IPS-18a (cell line): ENCODE results near the gene MKX.

Experiments
- H3K27ac ChIP-seq: one replicate; pipeline ENCODE4 v1.5.1; 2013; ENCODE audit warnings: low read length
- H3K27me3 ChIP-seq: one replicate; pipeline ENCODE4 v1.6.1; 2013; ENCODE audit warnings: mild to moderate bottlenecking, low read length; ENCODE audit not compliant: control insufficient read depth, insufficient read depth
- H3K36me3 ChIP-seq: one replicate; pipeline ENCODE4 v1.6.1; 2013; ENCODE audit warnings: low read depth, low read length; ENCODE audit not compliant: control insufficient read depth
- H3K4me1 ChIP-seq: one replicate; pipeline ENCODE4 v1.6.1; 2013; ENCODE audit warnings: low read depth, low read length; ENCODE audit not compliant: control insufficient read depth
- H3K4me3 ChIP-seq: one replicate; pipeline ENCODE4 v1.5.1; 2013; ENCODE audit warnings: low read length
- H3K9ac ChIP-seq: one replicate; pipeline ENCODE4 v1.6.1; 2013; ENCODE audit warnings: mild to moderate bottlenecking, low read length, moderate library complexity
- H3K9me3 ChIP-seq: one replicate; pipeline ENCODE4 v1.6.1; 2013; ENCODE audit warnings: low read depth, low read length; ENCODE audit not compliant: control insufficient read depth

MKX gene

DNA sequence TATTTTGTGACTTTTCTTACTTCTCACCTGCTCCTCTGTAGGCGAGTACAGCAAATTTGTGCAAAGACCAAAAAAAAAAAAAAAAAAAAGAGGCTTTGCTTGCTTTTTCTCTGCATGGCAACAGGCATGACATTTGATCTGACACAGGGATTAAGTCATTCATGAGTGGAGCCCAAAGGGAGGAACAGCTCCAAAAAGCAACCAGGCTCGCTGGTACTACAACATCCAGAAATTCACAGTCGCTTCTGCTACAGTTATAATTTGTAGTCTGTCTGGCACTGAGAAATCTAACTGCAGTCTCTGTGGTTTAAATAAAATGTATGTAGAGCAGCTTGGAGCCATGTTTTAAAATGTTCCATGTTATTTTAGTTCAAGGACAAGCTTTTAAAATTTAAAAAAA is 31.7 kb downstream of the MKX start:
- no peak overlapping the region for H3K27ac ChIP-seq

DNA sequence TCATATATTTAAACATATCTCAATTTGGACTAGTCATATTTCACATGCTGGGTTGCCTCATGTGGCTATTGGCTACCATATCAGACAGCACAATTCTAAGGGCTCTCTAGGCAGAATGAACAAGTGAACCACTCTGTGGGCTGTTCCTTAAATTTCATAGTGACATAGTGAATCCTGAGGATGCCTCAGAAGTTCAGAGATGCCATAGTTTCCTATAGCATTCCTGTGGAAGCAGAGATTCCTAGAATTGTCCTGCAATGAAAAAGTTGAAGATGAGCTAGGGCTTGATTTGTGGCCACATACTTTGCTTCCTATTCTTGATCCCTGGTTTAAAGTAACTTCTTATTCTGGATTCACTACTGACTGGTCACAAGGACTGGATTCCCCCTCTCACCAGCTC is 35.6 kb downstream of the MKX start:
- no peaks in the 10 kb centered on the region for H3K36me3 ChIP-seq
- no peak overlapping the region for H3K4me3 ChIP-seq
- no peak overlapping the region for H3K27ac ChIP-seq
- no peaks in the 10 kb centered on the region for H3K9me3 ChIP-seq
- H3K27me3 ChIP-seq = no peaks in the 10 kb centered on the region
- H3K9ac ChIP-seq = no peak overlapping the region
- H3K4me1 ChIP-seq = no peaks in the 10 kb centered on the region

More for the DNA sequence above, 31.7 kb downstream of the MKX start:
- no peaks in the 10 kb centered on the region for H3K27me3 ChIP-seq
- H3K4me3 ChIP-seq = no peak overlapping the region
- no peaks in the 10 kb centered on the region for H3K4me1 ChIP-seq
- H3K9me3 ChIP-seq = no peaks in the 10 kb centered on the region
- no peak overlapping the region for H3K9ac ChIP-seq
- H3K36me3 ChIP-seq = no peaks in the 10 kb centered on the region

DNA sequence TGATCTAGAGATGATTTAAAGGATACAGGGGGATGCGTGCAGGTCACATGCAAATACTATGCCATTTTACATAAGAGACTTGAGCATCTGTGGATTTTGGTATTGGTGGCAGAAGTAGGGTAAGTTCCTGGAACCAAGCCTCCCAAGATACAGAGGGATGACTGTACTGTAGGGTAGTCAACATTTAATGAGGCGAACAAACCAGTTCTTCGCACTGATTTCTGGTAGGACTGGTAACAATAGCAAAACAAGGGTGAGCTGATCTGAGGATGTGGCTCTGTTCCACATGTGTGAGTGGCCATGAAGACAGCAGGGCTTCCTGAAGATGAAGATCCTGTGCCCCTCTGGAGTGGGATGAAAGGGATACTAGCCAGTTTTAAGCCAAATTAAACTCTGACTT is 36.3 kb downstream of the MKX start:
- no peak overlapping the region for H3K27ac ChIP-seq
- no peaks in the 10 kb centered on the region for H3K36me3 ChIP-seq
- no peak overlapping the region for H3K9ac ChIP-seq
- no peaks in the 10 kb centered on the region for H3K9me3 ChIP-seq
- H3K27me3 ChIP-seq = no peaks in the 10 kb centered on the region
- no peak overlapping the region for H3K4me3 ChIP-seq
- H3K4me1 ChIP-seq = no peaks in the 10 kb centered on the region

DNA sequence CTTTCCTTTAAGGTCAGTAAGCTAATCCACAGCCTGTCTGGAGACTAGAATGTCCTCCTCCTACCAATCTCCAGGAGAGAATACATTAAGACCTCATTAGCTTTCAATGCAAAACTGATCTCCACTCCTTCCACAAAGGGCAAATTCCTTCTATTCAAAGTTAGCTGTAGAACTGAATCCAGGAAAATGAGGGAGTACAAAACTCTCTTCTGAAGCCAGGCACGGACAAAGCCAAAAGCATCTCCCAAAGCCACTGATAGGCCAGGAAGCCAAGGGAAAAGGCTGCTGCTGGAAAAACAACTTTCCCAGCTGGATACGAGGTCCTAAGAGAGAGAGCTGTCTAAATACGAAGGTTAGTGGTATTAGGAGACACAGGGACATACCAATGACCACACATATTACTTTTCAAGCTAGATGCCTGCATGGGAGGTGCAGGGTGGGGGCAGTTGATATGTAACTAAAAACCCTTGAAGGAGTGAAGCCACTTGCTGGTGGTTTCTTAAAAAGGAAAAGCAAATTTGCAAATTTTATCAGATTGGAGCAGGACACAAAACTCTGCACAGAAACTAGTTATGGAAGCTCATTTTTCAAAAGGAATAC is 43.6 kb downstream of the MKX start:
- H3K27ac ChIP-seq = no peak overlapping the region
- no peak overlapping the region for H3K4me3 ChIP-seq
- no peaks in the 10 kb centered on the region for H3K36me3 ChIP-seq
- no peaks in the 10 kb centered on the region for H3K27me3 ChIP-seq
- no peaks in the 10 kb centered on the region for H3K9me3 ChIP-seq
- H3K4me1 ChIP-seq = peaks cover 15% of the 10 kb centered on the region
- no peak overlapping the region for H3K9ac ChIP-seq

DNA sequence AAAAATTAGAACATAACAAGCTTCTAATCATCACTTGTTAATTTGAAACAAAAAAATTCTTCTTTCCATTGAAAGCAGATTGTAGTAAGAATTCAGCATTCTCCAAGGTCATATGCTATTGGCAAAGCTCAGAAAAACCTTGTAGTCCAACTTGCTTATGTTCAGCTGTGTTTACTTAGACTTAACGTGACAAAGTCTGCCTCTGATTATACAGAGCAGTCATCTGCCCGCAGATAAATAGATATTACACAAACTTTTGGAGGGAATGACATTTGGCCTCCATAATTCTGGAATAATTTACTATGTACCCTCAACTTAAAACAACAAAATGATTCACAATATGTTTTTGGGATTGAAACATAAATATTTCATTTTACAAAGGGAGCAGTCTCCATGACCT is 45.8 kb downstream of the MKX start:
- Histone ChIP-seq H3K9me3 (no peaks in the 10 kb centered on the region), H3K9ac (no peak overlapping the region), H3K27ac (no peak overlapping the region), H3K27me3 (no peaks in the 10 kb centered on the region), H3K36me3 (no peaks in the 10 kb centered on the region), H3K4me1 (peaks cover 15% of the 10 kb centered on the region), H3K4me3 (no peak overlapping the region)

DNA sequence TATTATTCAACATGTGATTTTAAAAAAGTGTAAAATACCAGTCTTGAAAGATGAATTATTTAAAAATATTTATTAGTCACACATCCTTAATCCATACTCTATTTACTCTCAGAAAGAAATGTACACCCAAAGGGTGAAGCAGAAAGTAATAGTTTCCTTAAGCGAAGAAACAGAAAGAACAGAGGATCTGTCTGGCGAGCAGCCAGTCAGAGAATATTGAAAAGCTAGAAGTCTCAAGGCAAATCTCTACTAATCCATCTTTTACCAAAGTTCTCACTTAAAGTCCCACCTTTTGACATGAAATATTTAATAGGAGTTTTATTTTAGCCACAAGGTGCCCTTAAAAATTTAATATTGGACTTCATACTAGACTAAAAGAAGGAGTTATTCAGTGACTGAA is 46.7 kb downstream of the MKX start:
- Histone ChIP-seq H3K9ac (no peak overlapping the region), H3K4me1 (peaks cover 15% of the 10 kb centered on the region), H3K27me3 (no peaks in the 10 kb centered on the region), H3K4me3 (no peak overlapping the region), H3K9me3 (no peaks in the 10 kb centered on the region), H3K27ac (no peak overlapping the region), H3K36me3 (no peaks in the 10 kb centered on the region)

DNA sequence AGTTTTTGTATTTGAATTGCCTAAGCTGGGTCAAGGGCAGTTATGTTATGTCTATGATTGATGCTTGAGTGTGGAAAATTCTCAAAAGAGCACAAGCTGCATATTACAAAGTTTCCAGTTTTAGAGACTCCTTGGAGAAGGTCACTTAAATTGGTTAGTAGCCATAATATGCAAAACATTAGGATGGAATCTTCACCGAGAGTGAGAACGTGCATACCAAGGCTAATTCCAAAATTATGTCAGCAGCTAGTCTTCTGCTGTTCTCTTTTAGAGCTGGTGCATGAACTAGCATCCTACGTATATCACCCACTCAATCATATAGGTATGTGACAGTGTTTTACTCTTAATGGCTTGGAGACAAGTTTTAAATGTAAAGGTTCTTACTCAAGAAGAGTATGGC is 49.2 kb downstream of the MKX start:
- peaks cover 7% of the 10 kb centered on the region for H3K4me1 ChIP-seq
- H3K4me3 ChIP-seq = no peak overlapping the region
- H3K9ac ChIP-seq = no peak overlapping the region
- no peak overlapping the region for H3K27ac ChIP-seq
- H3K36me3 ChIP-seq = no peaks in the 10 kb centered on the region
- H3K27me3 ChIP-seq = no peaks in the 10 kb centered on the region
- no peaks in the 10 kb centered on the region for H3K9me3 ChIP-seq

DNA sequence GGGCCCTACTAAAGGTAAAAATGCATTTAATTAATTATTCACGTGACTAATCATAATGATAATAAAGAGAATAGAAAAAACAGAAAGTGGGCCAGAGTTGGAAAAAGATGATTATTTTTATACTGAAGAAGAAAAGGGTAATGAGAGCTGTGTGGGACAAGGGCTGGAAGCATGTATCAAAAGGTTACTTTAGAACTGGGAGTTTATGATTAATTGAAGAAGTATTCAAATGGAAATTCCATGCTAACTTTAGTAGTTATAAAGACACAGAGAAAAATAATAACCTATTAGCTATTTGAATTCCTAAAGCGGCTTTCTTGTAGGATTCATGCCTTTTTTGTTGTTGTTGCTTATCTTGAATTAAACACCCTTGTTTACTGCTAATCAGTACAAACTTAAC is 49.9 kb downstream of the MKX start:
- H3K9ac ChIP-seq = no peak overlapping the region

DNA sequence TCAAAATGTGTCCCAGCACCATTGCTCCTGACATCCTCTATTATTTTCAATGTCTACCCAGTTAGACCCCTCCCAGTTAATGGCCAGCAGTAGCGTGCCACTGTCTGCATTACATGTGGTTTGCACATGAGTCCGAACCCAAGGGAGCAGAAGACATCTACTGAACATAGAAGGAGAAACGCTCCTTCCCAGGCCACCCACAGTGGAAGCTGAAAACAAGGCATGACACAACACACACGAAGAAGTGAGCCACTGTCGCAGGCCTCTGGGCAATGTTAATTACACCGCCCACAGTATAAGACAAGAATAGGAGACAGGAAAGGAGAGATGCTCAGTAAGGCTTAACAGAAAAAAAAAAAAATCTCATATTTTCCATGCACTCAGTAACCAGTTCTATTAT is 50.5 kb downstream of the MKX start:
- Histone ChIP-seq H3K9ac (no peak overlapping the region), H3K4me3 (no peak overlapping the region), H3K27ac (no peak overlapping the region), H3K36me3 (no peaks in the 10 kb centered on the region), H3K4me1 (peaks cover under 1% of the 10 kb centered on the region), H3K9me3 (no peaks in the 10 kb centered on the region), H3K27me3 (no peaks in the 10 kb centered on the region)

More for the DNA sequence above, 49.9 kb downstream of the MKX start:
- no peak overlapping the region for H3K4me3 ChIP-seq
- H3K27me3 ChIP-seq = no peaks in the 10 kb centered on the region
- H3K4me1 ChIP-seq = peaks cover 7% of the 10 kb centered on the region
- H3K36me3 ChIP-seq = no peaks in the 10 kb centered on the region
- no peak overlapping the region for H3K27ac ChIP-seq
- no peaks in the 10 kb centered on the region for H3K9me3 ChIP-seq

DNA sequence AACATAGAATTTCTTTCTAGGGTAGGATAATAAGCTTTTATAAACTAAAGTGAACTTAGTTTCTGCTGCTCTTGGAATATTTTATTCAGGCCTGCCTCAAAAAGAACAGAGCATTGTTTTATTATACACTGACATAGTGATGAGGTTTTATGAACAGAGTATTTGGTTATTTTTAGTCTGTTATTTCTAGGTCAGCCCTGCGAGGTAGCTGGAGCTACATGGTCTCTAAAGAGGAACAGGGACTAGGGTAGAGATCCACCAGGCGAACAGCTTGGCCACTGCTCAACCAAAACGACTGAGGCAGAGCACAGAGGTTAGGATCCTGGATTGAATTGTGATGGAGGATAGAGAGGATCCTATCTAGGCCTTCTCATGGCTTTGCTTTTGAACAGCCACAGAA is 53.0 kb downstream of the MKX start:
- Histone ChIP-seq H3K36me3 (no peaks in the 10 kb centered on the region), H3K27ac (no peak overlapping the region), H3K9me3 (no peaks in the 10 kb centered on the region), H3K4me3 (no peak overlapping the region), H3K27me3 (no peaks in the 10 kb centered on the region), H3K9ac (no peak overlapping the region), H3K4me1 (no peaks in the 10 kb centered on the region)

DNA sequence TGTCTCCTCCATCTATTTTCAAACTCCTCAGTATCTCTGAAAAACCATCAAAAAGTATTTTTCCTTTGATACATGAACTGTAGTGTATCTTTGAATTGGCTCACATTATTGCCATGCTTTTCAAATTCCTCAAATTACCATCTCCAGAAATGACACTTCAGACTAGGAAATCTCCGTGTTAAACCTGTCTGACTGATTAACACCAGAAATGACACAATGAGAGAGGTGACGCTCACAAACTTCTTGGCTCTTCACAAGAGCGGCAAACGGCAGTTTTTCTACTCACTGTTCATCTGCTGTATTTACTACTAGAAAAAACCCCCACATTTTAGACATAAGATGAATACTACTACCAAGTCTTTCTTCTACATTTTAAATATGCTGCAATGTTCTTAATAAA is 56.6 kb downstream of the MKX start:
- Histone ChIP-seq H3K36me3 (no peaks in the 10 kb centered on the region), H3K9ac (no peak overlapping the region), H3K9me3 (no peaks in the 10 kb centered on the region), H3K4me3 (no peak overlapping the region), H3K27me3 (no peaks in the 10 kb centered on the region), H3K27ac (no peak overlapping the region), H3K4me1 (no peaks in the 10 kb centered on the region)

DNA sequence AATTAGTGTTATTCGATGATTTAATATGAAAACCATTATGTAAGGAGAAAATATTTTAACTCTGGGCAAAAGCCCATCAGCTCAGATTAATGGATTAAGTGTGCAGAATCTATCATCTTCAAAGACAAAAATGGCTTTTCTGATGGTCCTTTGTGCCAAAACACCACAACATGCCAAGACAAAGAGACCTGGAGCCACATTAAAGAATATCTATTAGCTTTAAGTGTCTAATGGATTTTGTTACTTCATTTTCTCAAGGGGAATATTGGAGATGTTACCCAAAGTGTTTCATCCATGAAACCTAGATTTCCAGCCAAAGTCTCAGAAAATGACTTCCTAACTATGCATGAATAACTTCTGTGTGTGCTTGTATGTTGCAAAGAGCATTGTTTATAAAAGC is 57.3 kb downstream of the MKX start:
- Histone ChIP-seq H3K9ac (no peak overlapping the region), H3K9me3 (no peaks in the 10 kb centered on the region), H3K36me3 (no peaks in the 10 kb centered on the region), H3K27ac (no peak overlapping the region), H3K4me1 (no peaks in the 10 kb centered on the region), H3K4me3 (no peak overlapping the region), H3K27me3 (no peaks in the 10 kb centered on the region)
